ENCODE data around the gene ST3GAL3. TPM values are rescaled to one million over a fixed set of nuclear protein-coding genes. Genes with fewer than 3 reads are reported as not detected.

ST3GAL3 gene
- total RNA-seq, 1 donor, result 28.5 TPM

- peak in 1 of 3 donors; percentile 17 for DNase-seq (ENCODE audit: low read depth in 2 of 3, low spot score in 2 of 3)
Measured at GRCh38 chr1:43933386-43934100, 226.2 kb downstream of the ST3GAL3 start, which contains the start of gene ARTN. TSS of gene ARTN (plus strand) at chr1:43933801. CDS start at chr1:43935657, 1,856 bp downstream.

DNA sequence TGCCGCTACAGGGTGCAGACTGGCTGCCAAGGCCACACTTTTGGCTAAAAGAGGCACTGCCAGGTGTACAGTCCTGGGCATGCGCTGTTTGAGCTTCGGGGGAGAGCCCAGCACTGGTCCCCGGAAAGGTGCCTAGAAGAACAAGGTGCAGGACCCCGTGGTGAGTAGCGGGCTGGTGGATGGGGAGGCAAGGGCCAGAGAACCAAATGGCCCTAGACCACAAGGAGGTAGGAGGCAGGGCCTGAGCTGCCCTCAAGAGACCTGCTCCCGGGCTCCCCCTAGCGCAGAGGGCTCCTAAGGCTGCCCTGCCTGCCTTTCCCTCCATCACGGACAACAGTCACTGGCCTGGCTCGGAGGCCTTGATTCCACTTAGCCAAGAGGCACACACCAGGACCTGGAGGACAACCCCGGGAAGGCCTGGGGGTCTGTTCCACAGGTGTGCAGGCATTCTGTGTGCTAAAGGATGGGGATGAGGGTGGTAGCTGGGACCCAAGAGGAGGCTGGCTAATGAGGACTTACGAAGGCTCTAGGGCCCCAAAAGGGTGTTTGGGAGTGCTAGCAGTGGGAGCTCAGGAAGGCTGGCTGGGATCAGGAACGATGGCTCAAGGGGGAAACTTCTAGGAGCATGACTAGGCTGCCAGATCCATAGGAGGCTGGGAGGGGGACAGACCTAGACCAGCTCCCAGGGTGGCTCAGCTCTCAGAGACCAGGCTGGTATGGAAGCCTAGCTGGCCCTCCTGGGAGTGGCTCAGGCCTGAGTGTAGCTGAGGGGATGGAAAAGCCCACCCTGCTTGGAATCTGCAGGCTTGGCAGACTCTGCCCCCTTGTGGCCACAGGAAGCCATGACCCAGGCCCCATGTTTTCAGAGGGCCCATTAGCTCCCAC lies 227.0 kb downstream of the ST3GAL3 start:
- peak in 2 of 3 donors; percentile 58 to 69 for DNase-seq (ENCODE audit: low read depth in 2 of 3, low spot score in 2 of 3)

DNA sequence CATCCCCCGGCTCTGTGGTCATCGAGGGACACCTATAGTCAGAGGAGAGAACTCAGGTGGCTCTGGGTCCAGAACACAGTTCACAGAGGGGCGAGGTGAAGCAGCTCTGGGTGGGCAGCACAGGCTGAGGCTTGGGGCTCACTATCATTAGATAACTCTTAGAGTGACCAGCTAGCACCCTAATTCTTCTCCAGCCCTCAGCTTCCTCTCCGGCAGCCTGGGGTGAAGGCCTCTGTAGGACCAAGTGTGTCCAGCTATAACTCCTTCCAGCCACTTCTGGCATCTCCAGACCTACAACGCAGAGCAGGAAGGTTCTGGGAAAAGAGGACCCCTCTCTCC lies 227.6 kb downstream of the ST3GAL3 start:
- no peak for DNase-seq (ENCODE audit: low read depth in 2 of 3, low spot score in 2 of 3)

DNA sequence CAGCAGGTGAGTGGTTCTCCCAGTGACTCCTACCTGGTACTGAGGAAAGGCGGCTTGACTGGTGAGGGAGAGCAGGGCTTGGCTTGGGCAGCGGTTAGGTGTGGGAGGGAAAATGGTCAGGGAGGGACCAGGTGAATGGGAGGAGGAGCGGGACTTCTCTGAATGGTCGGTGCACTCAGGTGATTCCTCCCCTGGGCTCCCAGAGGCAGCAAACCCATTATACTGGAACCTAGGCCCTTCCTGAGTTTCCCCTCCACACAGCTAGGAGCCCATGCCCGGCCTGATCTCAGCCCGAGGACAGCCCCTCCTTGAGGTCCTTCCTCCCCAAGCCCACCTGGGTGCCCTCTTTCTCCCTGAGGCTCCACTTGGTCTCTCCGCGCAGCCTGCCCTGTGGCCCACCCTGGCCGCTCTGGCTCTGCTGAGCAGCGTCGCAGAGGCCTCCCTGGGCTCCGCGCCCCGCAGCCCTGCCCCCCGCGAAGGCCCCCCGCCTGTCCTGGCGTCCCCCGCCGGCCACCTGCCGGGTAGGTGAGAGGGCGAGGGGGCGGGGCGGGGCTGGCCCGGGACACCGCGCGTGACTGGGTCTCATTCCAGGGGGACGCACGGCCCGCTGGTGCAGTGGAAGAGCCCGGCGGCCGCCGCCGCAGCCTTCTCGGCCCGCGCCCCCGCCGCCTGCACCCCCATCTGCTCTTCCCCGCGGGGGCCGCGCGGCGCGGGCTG lies 228.5 kb downstream of the ST3GAL3 start:
- no peak for DNase-seq (ENCODE audit: low read depth in 2 of 3, low spot score in 2 of 3)

- peak in 1 of 3 donors; percentile 50 for DNase-seq (ENCODE audit: low read depth in 2 of 3, low spot score in 2 of 3)
Measured at GRCh38 chr1:43936431-43937151, 229.3 kb downstream of the ST3GAL3 start.

GRCh38 chr1:43937179-43937865 lies 230.0 kb downstream of the ST3GAL3 start:
- DNase-seq (ENCODE audit: low read depth in 2 of 3, low spot score in 2 of 3), result no peak

DNA sequence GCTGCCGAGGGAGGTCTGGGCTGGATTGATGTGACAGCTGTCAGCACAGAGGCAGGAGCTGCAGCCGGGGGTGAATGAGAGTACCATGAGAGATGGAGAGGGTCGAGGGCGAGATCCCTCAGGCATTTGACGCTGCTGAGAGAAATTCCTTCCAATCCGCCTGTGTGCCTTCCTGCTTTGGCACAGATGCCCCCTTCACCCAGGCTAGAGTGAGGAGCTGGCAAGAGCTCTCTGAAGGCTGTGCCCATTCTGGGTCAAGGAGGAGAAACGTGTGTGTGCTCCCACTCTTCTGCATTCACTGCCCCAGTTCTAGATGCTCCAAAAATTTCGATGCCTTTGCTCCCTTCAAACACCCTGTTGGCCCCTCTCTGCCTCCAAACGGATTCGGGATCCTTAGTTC lies 231.0 kb downstream of the ST3GAL3 start:
- DNase-seq (ENCODE audit: low read depth in 2 of 3, low spot score in 2 of 3), result no peak

DNA sequence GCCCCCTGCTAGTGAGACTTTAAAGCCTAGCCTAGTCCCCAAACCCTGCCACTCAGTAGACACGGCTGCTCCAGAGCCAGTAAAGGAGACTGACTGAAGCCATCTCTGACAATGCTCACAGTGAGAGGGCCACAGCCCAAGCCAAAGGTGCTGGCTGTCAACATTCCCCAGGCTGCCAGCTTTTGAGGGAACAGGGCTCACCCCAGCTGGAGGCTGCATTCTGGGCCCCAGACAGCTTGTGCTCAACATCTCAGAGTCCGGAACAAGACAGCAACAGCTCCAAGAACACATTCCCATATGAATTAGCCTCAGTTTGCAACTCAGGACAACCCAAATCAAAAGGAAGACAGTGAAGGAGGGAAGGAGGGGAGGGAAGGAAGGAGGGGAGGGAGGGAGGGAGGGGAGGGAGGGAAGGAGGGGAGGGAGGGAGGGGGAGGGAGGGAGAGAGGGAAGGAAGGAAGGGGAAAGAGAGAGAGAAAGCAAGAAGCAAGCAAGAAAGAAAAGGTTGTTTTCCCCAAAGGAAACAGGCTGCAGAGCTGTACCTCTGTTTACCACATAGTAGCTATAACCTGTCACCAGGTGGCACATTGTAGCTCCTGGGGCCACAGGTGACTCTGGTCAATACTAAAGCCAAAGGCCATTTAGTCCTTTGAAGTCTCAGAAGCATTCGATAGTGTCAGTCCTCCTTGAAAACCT lies 231.7 kb downstream of the ST3GAL3 start:
- no peak for DNase-seq (ENCODE audit: low read depth in 2 of 3, low spot score in 2 of 3)

DNA sequence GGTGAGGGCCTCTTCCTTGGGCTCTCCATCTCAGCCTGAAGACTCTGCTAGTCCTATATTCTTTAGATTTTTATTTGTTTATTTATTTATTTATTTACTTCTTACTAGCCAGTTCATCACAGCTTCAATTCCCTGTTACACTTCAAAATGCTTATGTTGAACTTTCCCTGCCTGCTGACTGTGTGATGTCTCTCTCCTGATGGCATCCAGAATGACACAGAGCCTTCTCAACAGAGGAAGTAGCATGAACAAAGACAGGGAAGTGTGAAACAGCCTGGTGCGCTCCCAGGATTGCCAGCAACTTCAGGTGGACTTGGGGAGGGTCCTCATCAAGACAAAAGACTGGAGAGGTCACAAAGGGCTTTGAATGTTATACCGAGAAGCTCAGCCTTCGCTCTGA lies 235.1 kb downstream of the ST3GAL3 start:
- no peak for DNase-seq (ENCODE audit: low read depth in 2 of 3, low spot score in 2 of 3)

- DNase-seq (ENCODE audit: low read depth in 2 of 3, low spot score in 2 of 3), result no peak
Measured at GRCh38 chr1:43944860-43945259, 237.5 kb downstream of the ST3GAL3 start.

DNA sequence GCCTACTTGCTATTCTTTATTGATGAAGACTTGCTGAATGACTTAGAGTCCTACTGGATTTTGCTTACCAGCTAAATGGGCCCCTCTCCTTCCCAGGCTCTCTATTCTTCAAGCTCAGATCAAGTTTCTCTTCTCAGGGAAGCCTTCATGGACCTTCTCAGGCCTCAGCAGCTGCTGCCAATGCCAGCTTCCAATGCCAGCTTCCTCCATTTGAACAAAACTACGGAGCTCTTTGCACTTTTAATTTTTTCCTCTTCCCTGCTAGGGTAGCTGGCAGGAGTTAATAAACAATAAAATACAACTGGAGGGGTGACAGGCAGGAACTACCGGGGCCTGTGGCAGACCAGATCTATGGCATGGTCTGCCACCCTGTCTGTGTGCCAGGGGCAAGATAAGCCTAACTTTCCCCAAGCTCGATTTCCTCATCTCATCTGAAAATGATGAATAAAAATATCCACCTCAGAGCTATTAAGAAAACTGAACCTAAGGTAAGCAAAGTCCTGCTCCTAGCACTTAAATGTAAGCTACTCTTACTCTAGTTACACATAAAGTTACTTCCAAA lies 238.4 kb downstream of the ST3GAL3 start:
- DNase-seq (ENCODE audit: low read depth in 2 of 3, low spot score in 2 of 3), result peak in 1 of 3 donors; percentile 47

DNA sequence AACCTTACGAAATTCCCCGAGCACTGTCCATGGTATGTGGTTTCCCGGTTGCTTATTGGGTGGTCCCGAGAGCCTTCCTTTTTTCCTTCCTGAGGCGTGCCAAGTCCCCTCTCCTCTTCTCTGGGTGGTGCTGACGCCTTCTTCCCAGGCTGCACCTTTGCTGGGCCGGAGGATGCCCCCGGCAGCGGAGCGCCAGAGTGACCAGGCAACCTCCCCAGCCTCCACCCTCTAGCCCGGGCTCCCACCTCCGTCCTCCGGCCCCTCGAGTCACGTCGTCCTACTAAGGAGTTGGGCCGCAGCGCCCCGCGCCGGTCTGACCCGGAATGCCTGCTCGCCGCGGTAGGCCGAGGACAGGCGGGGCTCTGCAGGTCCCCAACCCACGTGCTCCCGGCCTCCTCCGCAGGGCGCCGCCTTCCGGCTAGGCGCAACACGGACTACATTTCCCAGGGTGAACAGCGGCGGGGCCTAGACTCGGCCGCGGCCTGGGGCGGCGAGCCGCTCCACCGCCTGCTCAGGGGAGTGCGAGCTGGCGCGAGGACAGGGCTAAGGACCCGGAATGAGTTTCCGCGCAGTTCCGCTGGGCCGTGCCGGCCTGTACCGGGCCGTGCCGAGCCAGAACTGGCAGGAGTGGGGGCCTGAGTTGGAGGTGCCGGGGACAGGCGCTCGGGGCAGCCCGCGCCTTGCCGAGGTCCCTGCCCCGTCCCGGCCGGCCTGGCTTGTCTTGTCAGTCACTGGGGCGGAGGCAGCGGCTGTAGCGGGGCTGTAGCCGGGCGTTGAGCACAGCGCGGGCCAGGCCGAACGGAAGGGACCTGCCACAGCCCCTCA lies 239.1 kb downstream of the ST3GAL3 start, which contains the start of gene IPO13:
IPO13 (plus strand) TSS at position 715 of the 825 bp plus-strand sequence. CDS start 651 bp downstream, outside the sequence.
- DNase-seq (ENCODE audit: low read depth in 2 of 3, low spot score in 2 of 3), result peak; percentile 96

GRCh38 chr1:43947061-43947873 lies 239.9 kb downstream of the ST3GAL3 start:
- DNase-seq (ENCODE audit: low read depth in 2 of 3, low spot score in 2 of 3), result no peak

GRCh38 chr1:43947874-43948437 lies 240.6 kb downstream of the ST3GAL3 start:
- no peak for DNase-seq (ENCODE audit: low read depth in 2 of 3, low spot score in 2 of 3)

DNA sequence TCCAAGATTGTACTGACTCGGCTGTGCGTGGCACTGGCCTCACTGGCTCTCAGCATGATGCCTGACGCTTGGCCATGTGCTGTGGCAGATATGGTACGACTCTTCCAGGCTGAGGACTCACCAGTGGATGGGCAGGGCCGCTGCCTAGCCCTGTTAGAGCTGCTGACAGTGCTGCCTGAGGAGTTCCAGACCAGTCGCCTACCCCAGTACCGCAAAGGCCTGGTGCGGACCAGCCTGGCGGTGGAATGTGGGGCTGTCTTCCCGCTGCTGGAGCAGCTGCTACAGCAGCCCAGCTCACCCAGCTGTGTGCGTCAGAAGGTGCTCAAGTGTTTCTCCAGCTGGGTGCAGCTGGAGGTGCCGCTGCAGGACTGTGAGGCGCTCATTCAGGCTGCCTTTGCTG lies 242.3 kb downstream of the ST3GAL3 start:
- DNase-seq (ENCODE audit: low read depth in 2 of 3, low spot score in 2 of 3), result no peak

DNA sequence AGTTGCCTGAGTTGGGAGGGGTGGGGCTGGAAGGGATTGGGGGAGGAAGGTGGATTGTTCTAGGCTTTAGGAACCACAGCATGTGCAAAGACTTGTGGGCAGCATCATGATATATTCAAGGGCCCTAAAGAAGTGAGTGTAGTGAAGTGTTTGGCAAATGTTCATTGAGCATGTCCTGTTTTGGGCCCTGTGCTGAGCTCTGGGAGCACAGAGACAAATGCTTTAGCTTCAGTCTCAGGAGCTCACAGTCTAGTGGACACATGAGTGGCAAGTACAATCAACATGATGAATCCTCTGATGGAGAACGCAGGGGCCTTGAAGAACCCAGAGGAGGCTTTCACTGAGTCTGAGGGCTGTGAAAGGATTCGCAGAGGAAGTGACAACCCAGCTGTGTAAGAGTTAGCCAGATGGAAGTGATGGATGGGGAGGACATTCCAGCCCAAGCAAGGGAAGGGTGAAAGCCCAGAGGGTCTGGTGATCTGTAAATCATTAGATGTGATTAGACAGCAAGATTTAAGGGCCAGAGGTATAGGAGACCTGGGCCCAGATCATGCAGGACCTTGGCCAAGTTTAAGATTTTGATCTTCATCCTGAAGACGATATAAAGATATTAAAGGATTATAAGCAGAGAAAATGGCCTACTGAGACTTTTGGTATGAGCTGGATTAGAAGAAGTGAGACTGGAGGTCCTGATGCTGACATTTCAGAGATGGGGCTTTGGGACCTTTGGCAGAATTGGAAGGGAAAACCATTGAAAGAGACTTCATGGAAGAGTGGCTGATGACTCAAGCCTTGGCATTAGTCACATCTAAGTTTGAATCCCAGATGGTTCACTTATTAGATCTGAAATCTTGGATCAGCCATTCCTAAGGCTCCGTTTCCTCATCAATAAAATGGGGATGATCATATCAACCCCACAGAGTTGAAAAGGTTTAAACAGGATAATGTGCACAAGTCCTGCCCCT lies 244.0 kb downstream of the ST3GAL3 start:
- DNase-seq (ENCODE audit: low read depth in 2 of 3, low spot score in 2 of 3), result no peak

Data from hematopoietic multipotent progenitor cell (in vitro differentiated cells).